ENCODE measurements around the gene CALD1.

The CALD1 gene

GRCh38 chr7:134778941-134779740, at the start of gene CALD1:
TSS of gene CALD1 (plus strand) at chr7:134779634. CDS start at chr7:134867734, 88,100 bp downstream.
- Histone ChIP-seq H3K4me1 (ENCODE audit: control insufficient read depth in 1 of 2, insufficient read depth in 1 of 2, low read depth in 1 of 2, low read length in 1 of 2) (no peaks in the 10 kb centered on the region), H3K4me3 (ENCODE audit: low read depth in 1 of 2, low read length in 1 of 2) (no peak within 1 kb of the TSS), H3K27me3 (peaks cover 23% of the 10 kb centered on the region), H3K27ac (no peak within 1 kb of the TSS), H3K9me3 (no peaks in the 10 kb centered on the region), H3K36me3 (no peaks in the 10 kb centered on the region)
- TF ChIP-seq CTCF (IDR thresholded peaks at IDR 0.05) = no peak

- H3K27ac ChIP-seq = no peak overlapping the region
- no peaks in the 10 kb centered on the region for H3K4me1 ChIP-seq (ENCODE audit: control insufficient read depth in 1 of 2, insufficient read depth in 1 of 2, low read depth in 1 of 2, low read length in 1 of 2)
- TF ChIP-seq CTCF (IDR thresholded peaks at IDR 0.05) = no peak
- no peaks in the 10 kb centered on the region for H3K9me3 ChIP-seq
- H3K4me3 ChIP-seq (ENCODE audit: low read depth in 1 of 2, low read length in 1 of 2) = no peak overlapping the region
- no peaks in the 10 kb centered on the region for H3K36me3 ChIP-seq
- no peaks in the 10 kb centered on the region for H3K27me3 ChIP-seq
Observed at GRCh38 chr7:134729895-134730294, 49.5 kb upstream of the CALD1 start.

- H3K27ac ChIP-seq = no peak overlapping the region
- no peak for TF ChIP-seq CTCF (IDR thresholded peaks at IDR 0.05)
- no peaks in the 10 kb centered on the region for H3K4me1 ChIP-seq (ENCODE audit: control insufficient read depth in 1 of 2, insufficient read depth in 1 of 2, low read depth in 1 of 2, low read length in 1 of 2)
- no peak overlapping the region for H3K4me3 ChIP-seq (ENCODE audit: low read depth in 1 of 2, low read length in 1 of 2)
- H3K9me3 ChIP-seq = no peaks in the 10 kb centered on the region
- no peaks in the 10 kb centered on the region for H3K36me3 ChIP-seq
- no peaks in the 10 kb centered on the region for H3K27me3 ChIP-seq
Observed at GRCh38 chr7:134730411-134730829, 49.0 kb upstream of the CALD1 start.

- H3K4me3 ChIP-seq (ENCODE audit: low read depth in 1 of 2, low read length in 1 of 2) = no peak overlapping the region
- no peaks in the 10 kb centered on the region for H3K4me1 ChIP-seq (ENCODE audit: control insufficient read depth in 1 of 2, insufficient read depth in 1 of 2, low read depth in 1 of 2, low read length in 1 of 2)
- no peaks in the 10 kb centered on the region for H3K9me3 ChIP-seq
- no peaks in the 10 kb centered on the region for H3K36me3 ChIP-seq
- no peak overlapping the region for H3K27ac ChIP-seq
- TF ChIP-seq CTCF (IDR thresholded peaks at IDR 0.05) = no peak
- H3K27me3 ChIP-seq = no peaks in the 10 kb centered on the region
Observed at GRCh38 chr7:134731616-134732015, 47.8 kb upstream of the CALD1 start.

- H3K27ac ChIP-seq = no peak overlapping the region
- no peaks in the 10 kb centered on the region for H3K9me3 ChIP-seq
- H3K27me3 ChIP-seq = no peaks in the 10 kb centered on the region
- TF ChIP-seq CTCF (IDR thresholded peaks at IDR 0.05) = no peak
- H3K36me3 ChIP-seq = no peaks in the 10 kb centered on the region
- no peak overlapping the region for H3K4me3 ChIP-seq (ENCODE audit: low read depth in 1 of 2, low read length in 1 of 2)
- no peaks in the 10 kb centered on the region for H3K4me1 ChIP-seq (ENCODE audit: control insufficient read depth in 1 of 2, insufficient read depth in 1 of 2, low read depth in 1 of 2, low read length in 1 of 2)
Observed at GRCh38 chr7:134732728-134733127, 46.7 kb upstream of the CALD1 start.

All from neutrophil (primary cell).